Measurements from ENCODE around the gene TCF4. TPM values are rescaled to one million over a fixed set of nuclear protein-coding genes. Genes with fewer than 3 reads are reported as not detected.

TCF4 gene
- polyA plus RNA-seq, 1 of the 3 experiments (the other 2 are of a cell fraction), result 39.1 TPM

DNA sequence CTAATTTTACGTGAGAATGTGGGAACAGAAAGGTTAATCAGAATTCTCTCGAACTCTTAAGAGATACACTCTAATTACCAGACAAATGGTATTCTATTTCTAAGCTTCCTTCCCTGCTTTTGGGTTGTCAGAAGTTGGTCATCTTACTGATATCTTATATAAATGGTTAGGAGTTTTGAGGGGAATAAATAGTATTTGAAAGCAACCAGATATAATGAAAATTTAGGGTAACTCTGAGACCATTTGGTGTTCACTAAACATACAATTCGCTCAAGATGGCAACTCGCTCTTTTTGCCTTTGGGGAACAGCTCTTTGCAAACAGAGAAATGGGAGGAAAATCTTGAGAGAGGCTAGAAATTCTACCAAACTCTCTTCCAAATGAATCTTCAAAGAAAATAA, 250.9 kb downstream of the TCF4 start:
- H3K4me1 ChIP-seq (ENCODE audit: control insufficient read depth in 1 of 2, insufficient read depth in 2 of 2, low read depth in 1 of 2, low read length in 1 of 2), result peaks cover 47 to 55% of the 10 kb centered on the region in 2 experiments

More for the DNA sequence above, 250.9 kb downstream of the TCF4 start:
- peaks cover 0 to 6% of the 10 kb centered on the region in 2 experiments for H3K36me3 ChIP-seq (replicated peaks in 1 of 2; ENCODE audit: control insufficient read depth in 1 of 2, insufficient read depth in 2 of 2, low read length in 1 of 2)
- ChIA-PET CTCF (interaction anchor here (0.5 to 3.4 kb wide), 5 partner anchors 15 to 657 kb away, joined by 3 to 26 read pairs (median 3); no protein-coding TSS in a partner anchor), POLR2A (interaction anchor here (1.5 to 2.6 kb wide), 2 partner anchors 14 to 16 kb away, joined by 4 to 12 read pairs; no protein-coding TSS in a partner anchor)
- TF ChIP-seq, protein P1, sequence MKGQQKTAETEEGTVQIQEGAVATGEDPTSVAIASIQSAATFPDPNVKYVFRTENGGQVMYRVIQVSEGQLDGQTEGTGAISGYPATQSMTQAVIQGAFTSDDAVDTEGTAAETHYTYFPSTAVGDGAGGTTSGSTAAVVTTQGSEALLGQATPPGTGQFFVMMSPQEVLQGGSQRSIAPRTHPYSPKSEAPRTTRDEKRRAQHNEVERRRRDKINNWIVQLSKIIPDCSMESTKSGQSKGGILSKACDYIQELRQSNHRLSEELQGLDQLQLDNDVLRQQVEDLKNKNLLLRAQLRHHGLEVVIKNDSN (IDR thresholded peaks at IDR 0.05; ENCODE audit: borderline replicate concordance, low read depth), result no peak
- TF ChIP-seq PBX3 (IDR thresholded peaks at IDR 0.05) (no peak), NFIC (IDR thresholded peaks at IDR 0.05; ENCODE audit: borderline replicate concordance) (no peak), IRF3 (IDR thresholded peaks at IDR 0.05; ENCODE audit: low read depth, low read length) (no peak), GATA2 (CRISPR knock-in tag; IDR thresholded peaks at IDR 0.05) (no peak), MEF2A (IDR thresholded peaks at IDR 0.05; ENCODE audit: borderline replicate concordance, low read depth) (no peak), SMC3 (IDR thresholded peaks at IDR 0.05; ENCODE audit: low read depth, low read length) (no peak), EZH2phosphoT487 (IDR thresholded peaks at IDR 0.05; ENCODE audit: borderline replicate concordance, low read depth) (no peak), YY1 (IDR thresholded peaks at IDR 0.05; ENCODE audit: low read depth) (no peak), RXRA (IDR thresholded peaks at IDR 0.05; ENCODE audit: borderline replicate concordance, low read depth) (no peak), JUND (IDR thresholded peaks at IDR 0.05) (no peak), RCOR1 (IDR thresholded peaks at IDR 0.05; ENCODE audit: low read length) (no peak), TEAD4 (IDR thresholded peaks at IDR 0.05; ENCODE audit: borderline replicate concordance, insufficient read depth) (no peak), ELF1 (IDR thresholded peaks at IDR 0.05) (no peak), RFX5 (IDR thresholded peaks at IDR 0.05; ENCODE audit: low read length) (no peak), CHD2 (IDR thresholded peaks at IDR 0.05; ENCODE audit: low read length, partially characterized antibody) (no peak)
- TF ChIP-seq, protein P2, sequence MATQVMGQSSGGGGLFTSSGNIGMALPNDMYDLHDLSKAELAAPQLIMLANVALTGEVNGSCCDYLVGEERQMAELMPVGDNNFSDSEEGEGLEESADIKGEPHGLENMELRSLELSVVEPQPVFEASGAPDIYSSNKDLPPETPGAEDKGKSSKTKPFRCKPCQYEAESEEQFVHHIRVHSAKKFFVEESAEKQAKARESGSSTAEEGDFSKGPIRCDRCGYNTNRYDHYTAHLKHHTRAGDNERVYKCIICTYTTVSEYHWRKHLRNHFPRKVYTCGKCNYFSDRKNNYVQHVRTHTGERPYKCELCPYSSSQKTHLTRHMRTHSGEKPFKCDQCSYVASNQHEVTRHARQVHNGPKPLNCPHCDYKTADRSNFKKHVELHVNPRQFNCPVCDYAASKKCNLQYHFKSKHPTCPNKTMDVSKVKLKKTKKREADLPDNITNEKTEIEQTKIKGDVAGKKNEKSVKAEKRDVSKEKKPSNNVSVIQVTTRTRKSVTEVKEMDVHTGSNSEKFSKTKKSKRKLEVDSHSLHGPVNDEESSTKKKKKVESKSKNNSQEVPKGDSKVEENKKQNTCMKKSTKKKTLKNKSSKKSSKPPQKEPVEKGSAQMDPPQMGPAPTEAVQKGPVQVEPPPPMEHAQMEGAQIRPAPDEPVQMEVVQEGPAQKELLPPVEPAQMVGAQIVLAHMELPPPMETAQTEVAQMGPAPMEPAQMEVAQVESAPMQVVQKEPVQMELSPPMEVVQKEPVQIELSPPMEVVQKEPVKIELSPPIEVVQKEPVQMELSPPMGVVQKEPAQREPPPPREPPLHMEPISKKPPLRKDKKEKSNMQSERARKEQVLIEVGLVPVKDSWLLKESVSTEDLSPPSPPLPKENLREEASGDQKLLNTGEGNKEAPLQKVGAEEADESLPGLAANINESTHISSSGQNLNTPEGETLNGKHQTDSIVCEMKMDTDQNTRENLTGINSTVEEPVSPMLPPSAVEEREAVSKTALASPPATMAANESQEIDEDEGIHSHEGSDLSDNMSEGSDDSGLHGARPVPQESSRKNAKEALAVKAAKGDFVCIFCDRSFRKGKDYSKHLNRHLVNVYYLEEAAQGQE (IDR thresholded peaks at IDR 0.05; ENCODE audit: low read depth, low read length), result no peak
- peaks cover 21% of the 10 kb centered on the region for H3F3A ChIP-seq (replicated peaks; ENCODE audit: insufficient read depth)
- no peaks in the 10 kb centered on the region for H3K9me2 ChIP-seq
- H3K9ac ChIP-seq, result no peak overlapping the region
- peak overlapping the region; percentile 82 to 98; a peak in 3 of 4 replicates for H3K27ac ChIP-seq (ENCODE audit: low read depth in 2 of 2, low read length in 1 of 2)
- no peak for DNase-seq
- H3K79me2 ChIP-seq (ENCODE audit: insufficient read depth), result peaks cover 31% of the 10 kb centered on the region
- WGBS (ENCODE audit: low lambda C conversion rate), result 85% methylated on average over 4 of the region's 4 CpGs
- H3K4me3 ChIP-seq (ENCODE audit: low read depth in 2 of 2, low read length in 1 of 2), result no peak overlapping the region
- no peaks in the 10 kb centered on the region for H3K9me3 ChIP-seq
- H2AFZ ChIP-seq (ENCODE audit: low read depth), result no peak overlapping the region
- no peaks in the 10 kb centered on the region for H4K20me1 ChIP-seq (ENCODE audit: insufficient read depth)
- H3K27me3 ChIP-seq (ENCODE audit: insufficient read depth), result no peaks in the 10 kb centered on the region
- peak overlapping the region; percentile 86; the same call in 1 of the 2 replicates for H3K4me2 ChIP-seq
